Osteoblast (primary cell): ENCODE results near the gene ADAM30. TPM values are rescaled to one million over a fixed set of nuclear protein-coding genes. Genes with fewer than 3 reads are reported as not detected.

Source experiments
- DNase-seq: peaks from one replicate; pipeline ENCODE4 v3.0.0; 2011; ENCODE audit warnings: low spot score, mixed read lengths; ENCODE audit not compliant: insufficient read length; ENCODE audit errors: missing footprints
- H2AFZ ChIP-seq: 2 replicates; pipeline ENCODE4 v1.6.0; 2011; ENCODE audit warnings: mild to moderate bottlenecking, low read length
- H3K27ac ChIP-seq: 2 replicates; pipeline ENCODE4 v1.5.1; 2011; ENCODE audit warnings: mild to moderate bottlenecking, low read depth, low read length, moderate library complexity
- H3K27me3 ChIP-seq: 2 replicates; pipeline ENCODE4 v1.6.0; 2012; ENCODE audit warnings: mild to moderate bottlenecking, control low read depth, inconsistent platforms, low read length, moderate library complexity; ENCODE audit not compliant: insufficient read depth
- H3K36me3 ChIP-seq: 2 replicates; pipeline ENCODE4 v1.5.1; 2011; ENCODE audit warnings: mild to moderate bottlenecking, low read length, control low read depth, moderate library complexity; ENCODE audit not compliant: insufficient read depth
- H3K4me1 ChIP-seq: 2 replicates; pipeline ENCODE4 v1.5.1; 2011; ENCODE audit warnings: mild to moderate bottlenecking, low read length, control low read depth, moderate library complexity; ENCODE audit not compliant: insufficient read depth
- H3K4me2 ChIP-seq: 2 replicates; pipeline ENCODE4 v1.6.0; 2011; ENCODE audit warnings: mild to moderate bottlenecking, low read length; ENCODE audit not compliant: insufficient read depth
- H3K4me3 ChIP-seq: fragments of 200-600 bp; sonication (generic); 3 replicates; pipeline ENCODE4 v1.5.1; 2012; ENCODE audit warnings: mild to moderate bottlenecking, low read length, inconsistent platforms; ENCODE audit not compliant: insufficient read depth
- H3K79me2 ChIP-seq: 2 replicates; pipeline ENCODE4 v1.6.0; 2012; ENCODE audit warnings: mild to moderate bottlenecking, low read length, control low read depth, inconsistent platforms; ENCODE audit not compliant: insufficient read depth
- H3K9me3 ChIP-seq: 2 replicates; pipeline ENCODE4 v1.5.1; 2011; ENCODE audit warnings: low read depth, low read length, control low read depth
- H4K20me1 ChIP-seq: 2 replicates; pipeline ENCODE4 v1.6.0; 2012; ENCODE audit warnings: mild to moderate bottlenecking, low read length, control low read depth; ENCODE audit not compliant: insufficient read depth
- CTCF ChIP-seq: IDR thresholded peaks from 2 replicates; pipeline ENCODE4 v1.5.1; 2011; ENCODE audit warnings: mild to moderate bottlenecking, low read depth, low read length, moderate library complexity; ENCODE audit errors: extremely low read depth
- total RNA-seq: library from RNA; depleted of rRNA; stranded (reverse); fragments of >200 nt; gene quantifications from 2 replicates; pipeline ENCODE4 v1.2.3, GENCODE V29; 2012

ADAM30 gene
- total RNA-seq, 1 donor, result not detected

GRCh38 chr1:119920104-119920968, 24.0 kb upstream of the ADAM30 start:
- Histone ChIP-seq H3K4me1 (no peaks in the 10 kb centered on the region), H3K27ac (no peak overlapping the region), H3K36me3 (peaks cover 98% of the 10 kb centered on the region), H4K20me1 (peaks cover 6% of the 10 kb centered on the region), H3K27me3 (no peaks in the 10 kb centered on the region), H3K9me3 (no peaks in the 10 kb centered on the region), H2AFZ (no peak overlapping the region), H3K4me2 (no peak overlapping the region), H3K79me2 (peaks cover 13% of the 10 kb centered on the region), H3K4me3 (no peak overlapping the region)
- TF ChIP-seq CTCF, result no peak
- no peak for DNase-seq

GRCh38 chr1:119919241-119919640, 22.9 kb upstream of the ADAM30 start:
- H3K4me2 ChIP-seq, result no peak overlapping the region
- no peak overlapping the region for H2AFZ ChIP-seq
- no peak overlapping the region for H3K27ac ChIP-seq
- H3K36me3 ChIP-seq, result peaks cover 98% of the 10 kb centered on the region
- no peak for TF ChIP-seq CTCF
- no peak for DNase-seq
- H3K9me3 ChIP-seq, result no peaks in the 10 kb centered on the region
- peaks cover 6% of the 10 kb centered on the region for H4K20me1 ChIP-seq
- H3K4me3 ChIP-seq, result no peak overlapping the region
- H3K27me3 ChIP-seq, result no peaks in the 10 kb centered on the region
- peaks cover 8% of the 10 kb centered on the region for H3K79me2 ChIP-seq
- no peaks in the 10 kb centered on the region for H3K4me1 ChIP-seq

GRCh38 chr1:119918301-119918700, 22.0 kb upstream of the ADAM30 start:
- no peaks in the 10 kb centered on the region for H3K9me3 ChIP-seq
- no peaks in the 10 kb centered on the region for H3K27me3 ChIP-seq
- DNase-seq, result peak; percentile 56
- H3K36me3 ChIP-seq, result peaks cover 98% of the 10 kb centered on the region
- H3K4me1 ChIP-seq, result no peaks in the 10 kb centered on the region
- no peak for TF ChIP-seq CTCF
- H3K4me2 ChIP-seq, result no peak overlapping the region
- H3K27ac ChIP-seq, result no peak overlapping the region
- no peak overlapping the region for H2AFZ ChIP-seq
- no peak overlapping the region for H3K4me3 ChIP-seq
- peaks cover 12% of the 10 kb centered on the region for H4K20me1 ChIP-seq
- H3K79me2 ChIP-seq, result peaks cover 11% of the 10 kb centered on the region

- no peak for DNase-seq
- no peaks in the 10 kb centered on the region for H3K27me3 ChIP-seq
- no peak for TF ChIP-seq CTCF
- peaks cover 17% of the 10 kb centered on the region for H3K79me2 ChIP-seq
- no peak overlapping the region for H3K4me2 ChIP-seq
- H2AFZ ChIP-seq, result no peak overlapping the region
- H3K4me3 ChIP-seq, result no peak overlapping the region
- peaks cover 16% of the 10 kb centered on the region for H4K20me1 ChIP-seq
- H3K36me3 ChIP-seq, result peaks cover 98% of the 10 kb centered on the region
- H3K27ac ChIP-seq, result no peak overlapping the region
- no peaks in the 10 kb centered on the region for H3K4me1 ChIP-seq
- H3K9me3 ChIP-seq, result no peaks in the 10 kb centered on the region
Observed at GRCh38 chr1:119917304-119918055, 21.2 kb upstream of the ADAM30 start.
